ENCODE data around the gene MUC13.

MUC13 gene

GRCh38 chr3:124907957-124908356, 26.6 kb downstream of the MUC13 start:
- Histone ChIP-seq H3K36me3 (ENCODE audit: control insufficient read depth, insufficient read depth, low read length) (no peaks in the 10 kb centered on the region), H3K4ac (ENCODE audit: low read depth, low read length) (no peak overlapping the region), H3K9ac (ENCODE audit: low read length) (no peak overlapping the region), H4K8ac (ENCODE audit: low read depth, low read length) (no peak overlapping the region), H2BK5ac (ENCODE audit: low read length) (no peak overlapping the region), H2BK15ac (replicated peaks; ENCODE audit: low read depth) (no peak overlapping the region), H3K56ac (ENCODE audit: low read length) (no peak overlapping the region), H2BK120ac (ENCODE audit: low read depth, low read length) (no peak overlapping the region), H3K18ac (ENCODE audit: low read length) (no peak overlapping the region), H3K4me3 (ENCODE audit: low read length) (no peak overlapping the region), H3K27ac (ENCODE audit: low read depth, low read length) (no peak overlapping the region), H3K23ac (ENCODE audit: low read length) (no peak overlapping the region), H2AK5ac (ENCODE audit: low read length) (no peak overlapping the region), H3K79me1 (ENCODE audit: low read length) (no peaks in the 10 kb centered on the region), H3K4me1 (ENCODE audit: control insufficient read depth, low read depth, low read length) (peaks cover 9% of the 10 kb centered on the region), H3K27me3 (ENCODE audit: insufficient read depth, low read length, poor library complexity) (no peaks in the 10 kb centered on the region), H3K4me2 (ENCODE audit: low read length) (no peak overlapping the region), H3K79me2 (ENCODE audit: control insufficient read depth, insufficient read depth, low read length) (no peaks in the 10 kb centered on the region), H4K5ac (ENCODE audit: low read length) (no peak overlapping the region)
- peak; percentile 76 for DNase-seq
- no CpG with 5 or more reads among the region's 9 CpGs for WGBS (ENCODE audit: extremely low coverage, insufficient coverage, low lambda C conversion rate)

- Histone ChIP-seq H3K4me2 (ENCODE audit: low read length) (no peak overlapping the region), H4K5ac (ENCODE audit: low read length) (no peak overlapping the region), H3K9ac (ENCODE audit: low read length) (no peak overlapping the region), H2AK5ac (ENCODE audit: low read length) (no peak overlapping the region), H3K4ac (ENCODE audit: low read depth, low read length) (no peak overlapping the region), H3K4me3 (ENCODE audit: low read length) (no peak overlapping the region), H3K79me2 (ENCODE audit: control insufficient read depth, insufficient read depth, low read length) (no peaks in the 10 kb centered on the region), H3K23ac (ENCODE audit: low read length) (no peak overlapping the region), H3K4me1 (ENCODE audit: control insufficient read depth, low read depth, low read length) (no peaks in the 10 kb centered on the region), H3K79me1 (ENCODE audit: low read length) (no peaks in the 10 kb centered on the region), H2BK15ac (replicated peaks; ENCODE audit: low read depth) (no peak overlapping the region), H3K36me3 (ENCODE audit: control insufficient read depth, insufficient read depth, low read length) (no peaks in the 10 kb centered on the region), H2BK5ac (ENCODE audit: low read length) (no peak overlapping the region), H3K27me3 (ENCODE audit: insufficient read depth, low read length, poor library complexity) (no peaks in the 10 kb centered on the region), H3K56ac (ENCODE audit: low read length) (no peak overlapping the region), H2BK120ac (ENCODE audit: low read depth, low read length) (no peak overlapping the region), H4K8ac (ENCODE audit: low read depth, low read length) (no peak overlapping the region), H3K27ac (ENCODE audit: low read depth, low read length) (no peak overlapping the region), H3K18ac (ENCODE audit: low read length) (no peak overlapping the region)
- no CpG with 5 or more reads among the region's 6 CpGs for WGBS (ENCODE audit: extremely low coverage, insufficient coverage, low lambda C conversion rate)
- peak; percentile 13 for DNase-seq
Measured at GRCh38 chr3:124904835-124905492, 29.6 kb downstream of the MUC13 start.

- Histone ChIP-seq H3K27ac (ENCODE audit: low read depth, low read length) (no peak overlapping the region), H3K27me3 (ENCODE audit: insufficient read depth, low read length, poor library complexity) (no peaks in the 10 kb centered on the region), H3K79me2 (ENCODE audit: control insufficient read depth, insufficient read depth, low read length) (no peaks in the 10 kb centered on the region), H3K4me2 (ENCODE audit: low read length) (no peak overlapping the region), H4K8ac (ENCODE audit: low read depth, low read length) (no peak overlapping the region), H3K4me3 (ENCODE audit: low read length) (no peak overlapping the region), H3K4me1 (ENCODE audit: control insufficient read depth, low read depth, low read length) (no peaks in the 10 kb centered on the region), H3K56ac (ENCODE audit: low read length) (no peak overlapping the region), H2AK5ac (ENCODE audit: low read length) (no peak overlapping the region), H3K36me3 (ENCODE audit: control insufficient read depth, insufficient read depth, low read length) (no peaks in the 10 kb centered on the region), H3K9ac (ENCODE audit: low read length) (no peak overlapping the region), H2BK120ac (ENCODE audit: low read depth, low read length) (no peak overlapping the region), H3K23ac (ENCODE audit: low read length) (no peak overlapping the region), H2BK15ac (replicated peaks; ENCODE audit: low read depth) (no peak overlapping the region), H3K79me1 (ENCODE audit: low read length) (no peaks in the 10 kb centered on the region), H2BK5ac (ENCODE audit: low read length) (no peak overlapping the region), H4K5ac (ENCODE audit: low read length) (no peak overlapping the region), H3K4ac (ENCODE audit: low read depth, low read length) (no peak overlapping the region), H3K18ac (ENCODE audit: low read length) (no peak overlapping the region)
- no peak for DNase-seq
- whole genome bisulfite sequencing (ENCODE audit: extremely low coverage, insufficient coverage, low lambda C conversion rate) = no CpG with 5 or more reads among the region's 1 CpG
Measured at GRCh38 chr3:124903896-124904834, 30.4 kb downstream of the MUC13 start.

- Histone ChIP-seq H3K4me1 (ENCODE audit: control insufficient read depth, low read depth, low read length) (no peaks in the 10 kb centered on the region), H3K9ac (ENCODE audit: low read length) (no peak overlapping the region), H3K4me2 (ENCODE audit: low read length) (no peak overlapping the region), H3K79me1 (ENCODE audit: low read length) (peaks cover 2% of the 10 kb centered on the region), H4K5ac (ENCODE audit: low read length) (no peak overlapping the region), H3K56ac (ENCODE audit: low read length) (no peak overlapping the region), H2BK5ac (ENCODE audit: low read length) (no peak overlapping the region), H3K79me2 (ENCODE audit: control insufficient read depth, insufficient read depth, low read length) (no peaks in the 10 kb centered on the region), H3K27me3 (ENCODE audit: insufficient read depth, low read length, poor library complexity) (no peaks in the 10 kb centered on the region), H2BK120ac (ENCODE audit: low read depth, low read length) (no peak overlapping the region), H2BK15ac (replicated peaks; ENCODE audit: low read depth) (no peak overlapping the region), H3K4me3 (ENCODE audit: low read length) (no peak overlapping the region), H2AK5ac (ENCODE audit: low read length) (no peak overlapping the region), H3K23ac (ENCODE audit: low read length) (no peak overlapping the region), H3K18ac (ENCODE audit: low read length) (no peak overlapping the region), H3K27ac (ENCODE audit: low read depth, low read length) (no peak overlapping the region), H3K4ac (ENCODE audit: low read depth, low read length) (no peak overlapping the region), H3K36me3 (ENCODE audit: control insufficient read depth, insufficient read depth, low read length) (no peaks in the 10 kb centered on the region), H4K8ac (ENCODE audit: low read depth, low read length) (no peak overlapping the region)
- no peak for DNase-seq
- no CpG with 5 or more reads among the region's 1 CpG for WGBS (ENCODE audit: extremely low coverage, insufficient coverage, low lambda C conversion rate)
Measured at GRCh38 chr3:124896824-124897526, 37.6 kb downstream of the MUC13 start.

- Histone ChIP-seq H3K27me3 (ENCODE audit: insufficient read depth, low read length, poor library complexity) (no peaks in the 10 kb centered on the region), H4K8ac (ENCODE audit: low read depth, low read length) (no peak overlapping the region), H2BK15ac (replicated peaks; ENCODE audit: low read depth) (no peak overlapping the region), H3K4me1 (ENCODE audit: control insufficient read depth, low read depth, low read length) (no peaks in the 10 kb centered on the region), H3K4ac (ENCODE audit: low read depth, low read length) (peak overlapping the region; percentile 38), H3K79me2 (ENCODE audit: control insufficient read depth, insufficient read depth, low read length) (no peaks in the 10 kb centered on the region), H3K56ac (ENCODE audit: low read length) (no peak overlapping the region), H2BK120ac (ENCODE audit: low read depth, low read length) (no peak overlapping the region), H3K4me3 (ENCODE audit: low read length) (no peak overlapping the region), H3K27ac (ENCODE audit: low read depth, low read length) (no peak overlapping the region), H3K36me3 (ENCODE audit: control insufficient read depth, insufficient read depth, low read length) (no peaks in the 10 kb centered on the region), H2BK5ac (ENCODE audit: low read length) (no peak overlapping the region), H3K79me1 (ENCODE audit: low read length) (peaks cover 2% of the 10 kb centered on the region), H3K18ac (ENCODE audit: low read length) (no peak overlapping the region), H4K5ac (ENCODE audit: low read length) (no peak overlapping the region), H2AK5ac (ENCODE audit: low read length) (no peak overlapping the region), H3K4me2 (ENCODE audit: low read length) (no peak overlapping the region), H3K23ac (ENCODE audit: low read length) (no peak overlapping the region), H3K9ac (ENCODE audit: low read length) (no peak overlapping the region)
- no CpG with 5 or more reads among the region's 7 CpGs for WGBS (ENCODE audit: extremely low coverage, insufficient coverage, low lambda C conversion rate)
- no peak for DNase-seq
Measured at GRCh38 chr3:124895756-124896155, 38.8 kb downstream of the MUC13 start.
